ENCODE results near the gene TRNAU1AP.
"Not testable (repeated sequence)": the region's sequence is repeated elsewhere in the genome, so short reads cannot be mapped to it uniquely, and the experiment has no call there.

TRNAU1AP gene

GRCh38 chr1:28552758-28553663 lies at the start of gene TRNAU1AP:
Gene TRNAU1AP (plus strand): TSS chr1:28553085. CDS start chr1:28553111, 26 bp downstream.
- H3K36me3 Mint-ChIP-seq, result peaks cover 9% of the 10 kb centered on the region
- ATAC-seq (ENCODE audit: low read depth) (peak; percentile 90), DNase-seq (ENCODE audit: low spot score in 2 of 2) (peak; percentile 96 to 97)
- peak within 1 kb of the TSS; percentile 99 for H3K4me3 Mint-ChIP-seq
- H3K4me1 Mint-ChIP-seq, result peaks cover 6% of the 10 kb centered on the region
- H3K9me3 Mint-ChIP-seq, result no peaks in the 10 kb centered on the region
- H3K27ac Mint-ChIP-seq, result peak within 1 kb of the TSS; percentile 97
- H3K27me3 Mint-ChIP-seq, result no peaks in the 10 kb centered on the region

- Mint-ChIP-seq H3K27ac (no peak overlapping the region), H3K9me3 (no peaks in the 10 kb centered on the region), H3K27me3 (no peaks in the 10 kb centered on the region), H3K4me1 (peaks cover 6% of the 10 kb centered on the region), H3K4me3 (no peak overlapping the region), H3K36me3 (peaks cover 4% of the 10 kb centered on the region)
- no peak for ATAC-seq (ENCODE audit: low read depth)
- no peak for DNase-seq (ENCODE audit: low spot score in 2 of 2)
Observed at GRCh38 chr1:28503117-28503516, 49.8 kb upstream of the TRNAU1AP start.

DNA sequence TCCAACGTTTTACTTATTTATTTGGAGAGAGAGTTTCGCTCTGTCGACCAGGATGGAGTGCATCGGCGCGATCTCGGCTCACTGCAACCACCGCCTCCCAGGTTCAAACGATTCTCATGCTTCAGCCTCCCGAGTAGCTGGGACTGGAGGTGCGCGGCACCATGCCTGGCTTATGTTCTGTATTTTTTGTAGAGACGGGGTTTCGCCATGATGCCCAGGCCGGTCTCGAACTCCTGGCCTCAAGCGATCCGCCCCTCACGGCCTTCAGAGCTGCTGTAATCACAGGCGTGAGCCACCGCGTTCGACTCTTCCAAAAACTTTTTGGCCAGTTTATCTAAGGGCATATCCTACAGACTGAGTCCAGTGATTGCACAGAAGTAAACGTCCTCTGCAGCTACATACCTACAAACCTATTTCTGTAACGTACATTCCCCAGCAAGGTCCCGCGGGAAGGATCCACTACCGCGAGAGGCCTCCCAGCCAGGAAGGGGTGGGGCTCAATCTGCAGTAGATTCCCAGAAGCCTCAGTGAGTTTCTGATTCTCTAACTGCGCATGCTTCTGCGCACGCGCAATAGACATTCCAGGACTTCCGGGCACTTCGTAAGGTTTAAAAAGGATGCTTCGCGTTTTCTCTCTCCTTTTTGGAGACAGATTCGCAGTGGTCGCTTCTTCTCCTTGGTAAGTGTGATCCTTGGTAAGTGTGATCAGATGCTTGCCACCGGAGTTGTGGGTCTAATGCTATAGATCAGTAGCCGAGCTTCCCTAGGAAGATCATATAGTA lies 47.3 kb upstream of the TRNAU1AP start, which contains the start of gene RCC1:
Gene RCC1, plus strand, starts transcription at position 638 of the 782 bp plus-strand sequence. CDS start 23,824 bp downstream, outside the sequence.
- peak; percentile 92 for ATAC-seq (ENCODE audit: low read depth)
- Mint-ChIP-seq H3K36me3 (peaks cover 18% of the 10 kb centered on the region), H3K9me3 (no peaks in the 10 kb centered on the region), H3K4me3 (peak within 1 kb of the TSS; percentile 97), H3K4me1 (peaks cover 24% of the 10 kb centered on the region), H3K27me3 (no peaks in the 10 kb centered on the region), H3K27ac (peak within 1 kb of the TSS; percentile 95)
- DNase-seq (ENCODE audit: low spot score in 2 of 2), result peak; percentile 81 to 92

- Mint-ChIP-seq H3K27ac (peak overlapping the region; percentile 95), H3K4me3 (peak overlapping the region; percentile 97), H3K27me3 (no peaks in the 10 kb centered on the region), H3K36me3 (peaks cover 25% of the 10 kb centered on the region), H3K4me1 (peaks cover 29% of the 10 kb centered on the region), H3K9me3 (no peaks in the 10 kb centered on the region)
- DNase-seq (ENCODE audit: low spot score in 2 of 2) (no peak), ATAC-seq (ENCODE audit: low read depth) (no peak)
Observed at GRCh38 chr1:28506907-28507246, 46.0 kb upstream of the TRNAU1AP start.

GRCh38 chr1:28507247-28507645 lies 45.6 kb upstream of the TRNAU1AP start:
- H3K27ac Mint-ChIP-seq, result peak overlapping the region; percentile 95
- no peaks in the 10 kb centered on the region for H3K9me3 Mint-ChIP-seq
- H3K4me3 Mint-ChIP-seq, result peak overlapping the region; percentile 97
- H3K36me3 Mint-ChIP-seq, result peaks cover 28% of the 10 kb centered on the region
- no peaks in the 10 kb centered on the region for H3K27me3 Mint-ChIP-seq
- DNase-seq (ENCODE audit: low spot score in 2 of 2), result no peak
- peaks cover 32% of the 10 kb centered on the region for H3K4me1 Mint-ChIP-seq
- no peak for ATAC-seq (ENCODE audit: low read depth)

GRCh38 chr1:28507646-28508434 lies 45.0 kb upstream of the TRNAU1AP start:
- Mint-ChIP-seq H3K4me1 (peaks cover 38% of the 10 kb centered on the region), H3K27me3 (no peaks in the 10 kb centered on the region), H3K4me3 (peak overlapping the region; percentile 97), H3K27ac (peak overlapping the region; percentile 95), H3K9me3 (no peaks in the 10 kb centered on the region), H3K36me3 (peaks cover 33% of the 10 kb centered on the region)
- DNase-seq (ENCODE audit: low spot score in 2 of 2), result no peak
- ATAC-seq (ENCODE audit: low read depth), result no peak

GRCh38 chr1:28508435-28508754 lies 44.5 kb upstream of the TRNAU1AP start:
- no peak for DNase-seq (ENCODE audit: low spot score in 2 of 2)
- Mint-ChIP-seq H3K4me3 (peak overlapping the region; percentile 97), H3K27me3 (no peaks in the 10 kb centered on the region), H3K27ac (peak overlapping the region; percentile 95), H3K9me3 (no peaks in the 10 kb centered on the region), H3K36me3 (peaks cover 33% of the 10 kb centered on the region), H3K4me1 (peaks cover 38% of the 10 kb centered on the region)
- ATAC-seq (ENCODE audit: low read depth), result no peak

- Mint-ChIP-seq H3K27me3 (no peaks in the 10 kb centered on the region), H3K27ac (peak overlapping the region; percentile 95), H3K9me3 (no peaks in the 10 kb centered on the region), H3K4me1 (peaks cover 38% of the 10 kb centered on the region), H3K4me3 (peak overlapping the region; percentile 97), H3K36me3 (peaks cover 36% of the 10 kb centered on the region)
- ATAC-seq (ENCODE audit: low read depth), result no peak
- no peak for DNase-seq (ENCODE audit: low spot score in 2 of 2)
Observed at GRCh38 chr1:28509705-28510272, 43.1 kb upstream of the TRNAU1AP start.

GRCh38 chr1:28510273-28510969 lies 42.5 kb upstream of the TRNAU1AP start:
- ATAC-seq (ENCODE audit: low read depth) (no peak), DNase-seq (ENCODE audit: low spot score in 2 of 2) (no peak)
- peak overlapping the region; percentile 95 for H3K27ac Mint-ChIP-seq
- H3K4me1 Mint-ChIP-seq, result peaks cover 35% of the 10 kb centered on the region
- H3K4me3 Mint-ChIP-seq, result peak overlapping the region; percentile 97
- peaks cover 38% of the 10 kb centered on the region for H3K36me3 Mint-ChIP-seq
- no peaks in the 10 kb centered on the region for H3K9me3 Mint-ChIP-seq
- no peaks in the 10 kb centered on the region for H3K27me3 Mint-ChIP-seq

GRCh38 chr1:28510970-28511440 lies 41.9 kb upstream of the TRNAU1AP start:
- Mint-ChIP-seq H3K36me3 (peaks cover 36% of the 10 kb centered on the region), H3K9me3 (no peaks in the 10 kb centered on the region), H3K4me3 (peak overlapping the region; percentile 97), H3K27me3 (no peaks in the 10 kb centered on the region), H3K27ac (peak overlapping the region; percentile 45), H3K4me1 (peaks cover 32% of the 10 kb centered on the region)
- DNase-seq (ENCODE audit: low spot score in 2 of 2) (no peak), ATAC-seq (ENCODE audit: low read depth) (no peak)

DNA sequence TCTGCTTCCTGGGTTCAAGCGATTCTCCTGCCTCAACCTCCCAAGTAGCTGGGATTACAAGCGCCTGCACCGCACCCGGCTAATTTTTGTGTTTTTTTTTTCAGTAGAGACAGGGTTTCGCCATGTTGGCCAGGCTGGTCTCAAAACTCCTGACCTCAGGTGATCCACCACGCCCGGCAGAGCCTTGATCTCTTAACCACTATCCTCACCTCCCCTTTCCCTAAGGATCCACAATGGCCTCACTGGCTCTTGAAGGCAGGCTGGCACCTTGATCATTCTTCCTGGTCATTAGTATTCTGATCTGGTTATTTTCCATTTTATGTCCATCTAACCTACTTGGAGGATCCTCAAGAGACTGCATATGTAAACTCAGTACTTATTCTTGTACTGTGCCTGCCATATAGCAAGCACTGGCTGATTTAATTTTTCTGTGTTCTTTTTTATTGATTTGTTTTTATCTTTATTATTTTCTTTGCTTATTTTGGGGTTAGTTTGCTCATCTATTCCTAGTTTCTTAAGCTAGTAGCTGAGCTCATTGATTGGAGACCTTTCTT lies 40.8 kb upstream of the TRNAU1AP start:
- Mint-ChIP-seq H3K27ac (peak overlapping the region; percentile 78), H3K27me3 (no peaks in the 10 kb centered on the region), H3K4me1 (peaks cover 36% of the 10 kb centered on the region), H3K9me3 (no peaks in the 10 kb centered on the region), H3K36me3 (peaks cover 36% of the 10 kb centered on the region), H3K4me3 (peak overlapping the region; percentile 68)
- DNase-seq (ENCODE audit: low spot score in 2 of 2), result no peak
- ATAC-seq (ENCODE audit: low read depth), result no peak

DNA sequence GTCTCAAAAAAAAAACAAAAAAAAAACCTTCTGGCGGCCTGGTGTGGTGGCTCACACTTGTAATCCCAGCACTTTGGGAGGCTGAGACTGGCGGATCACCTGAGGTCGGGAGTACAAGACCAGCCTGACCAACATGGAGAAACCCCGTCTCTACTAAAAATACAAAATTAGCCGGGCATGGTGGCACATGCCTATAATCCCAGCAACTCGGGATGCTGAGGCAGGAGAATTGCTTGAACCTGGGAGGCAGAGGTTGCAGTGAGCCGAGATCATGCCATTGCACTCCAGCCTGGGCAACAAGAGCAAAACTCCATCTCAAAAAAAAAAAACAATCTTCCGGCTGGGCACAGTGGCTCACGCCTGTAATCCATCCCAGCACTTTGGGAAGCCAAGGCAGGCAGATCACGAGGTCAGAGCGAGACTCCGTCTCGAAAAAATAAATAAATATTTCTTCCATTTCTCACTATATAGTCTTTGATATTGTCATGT lies 38.4 kb upstream of the TRNAU1AP start:
- not testable (repeated sequence) for ATAC-seq (ENCODE audit: low read depth); H3K27ac Mint-ChIP-seq; H3K9me3 Mint-ChIP-seq; H3K27me3 Mint-ChIP-seq; H3K4me3 Mint-ChIP-seq; DNase-seq (ENCODE audit: low spot score in 2 of 2)
- Mint-ChIP-seq H3K36me3 (peaks cover 30% of the 10 kb centered on the region), H3K4me1 (peaks cover 38% of the 10 kb centered on the region)

Data from memory B cell (primary cell).